OCI-LY1 (cell line): Measurements from ENCODE around the gene RUFY3.

Source experiments
- H2AFZ ChIP-seq: fragments of 200-600 bp; sonication (generic), shearing (Covaris generic); 2 replicates; pipeline ENCODE4 v1.6.0; 2014; ENCODE audit warnings: antibody characterized with exemption, mild to moderate bottlenecking, low read length
- H3F3A ChIP-seq: fragments of 200-600 bp; sonication (generic), shearing (Covaris generic); 2 replicates; pipeline ENCODE4 v1.6.0; 2014; ENCODE audit warnings: mild to moderate bottlenecking, antibody characterized with exemption, low read length, moderate library complexity; ENCODE audit not compliant: insufficient read depth
- H3K27ac ChIP-seq: fragments of 200-600 bp; sonication (generic); 2 replicates; pipeline ENCODE4 v1.5.1; 2014; ENCODE audit warnings: low read length, mixed run types, mild to moderate bottlenecking, low read depth; ENCODE audit not compliant: poor library complexity, severe bottlenecking
- H3K27me3 ChIP-seq: fragments of 200-600 bp; sonication (generic); 2 replicates; pipeline ENCODE4 v1.6.0; 2014; ENCODE audit warnings: antibody characterized with exemption, mild to moderate bottlenecking, low read length, moderate library complexity; ENCODE audit not compliant: insufficient read depth
- H3K36me3 ChIP-seq: fragments of 200-600 bp; sonication (generic); 2 replicates; pipeline ENCODE4 v1.6.1; 2014; ENCODE audit warnings: mild to moderate bottlenecking, antibody characterized with exemption, low read length, moderate library complexity, mixed read lengths; ENCODE audit not compliant: insufficient read depth
- H3K4me1 ChIP-seq: fragments of 200-600 bp; sonication (generic); 2 replicates; pipeline ENCODE4 v1.5.1; 2014; ENCODE audit warnings: mild to moderate bottlenecking, low read length, moderate library complexity; ENCODE audit not compliant: insufficient read depth, severe bottlenecking
- H3K4me2 ChIP-seq: fragments of 200-600 bp; sonication (generic), shearing (Covaris generic); 2 replicates; pipeline ENCODE4 v1.6.1; 2014; ENCODE audit warnings: low read length
- H3K4me3 ChIP-seq: fragments of 200-600 bp; sonication (generic); 2 replicates; pipeline ENCODE4 v1.5.1; 2014; ENCODE audit warnings: low read length, low read depth, mild to moderate bottlenecking, mixed read lengths; ENCODE audit not compliant: poor library complexity, severe bottlenecking
- H3K79me2 ChIP-seq: fragments of 200-600 bp; shearing (Covaris generic); 2 replicates; pipeline ENCODE4 v1.6.1; 2016; ENCODE audit warnings: mixed run types, low read length, mixed read lengths; ENCODE audit not compliant: insufficient read depth
- H3K9ac ChIP-seq: fragments of 200-600 bp; sonication (generic), shearing (Covaris generic); 2 replicates; pipeline ENCODE4 v1.6.1; 2014; ENCODE audit warnings: mild to moderate bottlenecking, low read length, mixed read lengths
- H3K9me2 ChIP-seq: fragments of 200-600 bp; sonication (generic), shearing (Covaris generic); 2 replicates; pipeline ENCODE4 v1.6.1; 2014; ENCODE audit warnings: low read depth, mild to moderate bottlenecking, low read length, mixed read lengths
- H3K9me3 ChIP-seq: fragments of 200-600 bp; shearing (Covaris generic); 2 replicates; pipeline ENCODE4 v1.6.1; 2014; ENCODE audit warnings: low read length, mixed read lengths
- H4K20me1 ChIP-seq: fragments of 200-600 bp; sonication (generic), shearing (Covaris generic); 2 replicates; pipeline ENCODE4 v1.6.0; 2016; ENCODE audit warnings: mild to moderate bottlenecking, low read length; ENCODE audit not compliant: insufficient read depth
- EZH2 ChIP-seq: fragments of 200-600 bp; sonication (generic), shearing (Covaris generic); IDR thresholded peaks from 2 replicates; pipeline ENCODE4 v1.8.0; 2017; ENCODE audit warnings: borderline replicate concordance, mixed run types, mild to moderate bottlenecking, antibody characterized with exemption, low read length, moderate library complexity, mixed read lengths
- TF ChIP-seq, protein P1 (sequence below): fragments of 200-600 bp; sonication (generic), shearing (Covaris generic); IDR thresholded peaks from 2 replicates; pipeline ENCODE4 v1.5.1; 2017; ENCODE audit warnings: mild to moderate bottlenecking, antibody characterized with exemption, low read length, moderate library complexity, mixed read lengths

Gene RUFY3

DNA sequence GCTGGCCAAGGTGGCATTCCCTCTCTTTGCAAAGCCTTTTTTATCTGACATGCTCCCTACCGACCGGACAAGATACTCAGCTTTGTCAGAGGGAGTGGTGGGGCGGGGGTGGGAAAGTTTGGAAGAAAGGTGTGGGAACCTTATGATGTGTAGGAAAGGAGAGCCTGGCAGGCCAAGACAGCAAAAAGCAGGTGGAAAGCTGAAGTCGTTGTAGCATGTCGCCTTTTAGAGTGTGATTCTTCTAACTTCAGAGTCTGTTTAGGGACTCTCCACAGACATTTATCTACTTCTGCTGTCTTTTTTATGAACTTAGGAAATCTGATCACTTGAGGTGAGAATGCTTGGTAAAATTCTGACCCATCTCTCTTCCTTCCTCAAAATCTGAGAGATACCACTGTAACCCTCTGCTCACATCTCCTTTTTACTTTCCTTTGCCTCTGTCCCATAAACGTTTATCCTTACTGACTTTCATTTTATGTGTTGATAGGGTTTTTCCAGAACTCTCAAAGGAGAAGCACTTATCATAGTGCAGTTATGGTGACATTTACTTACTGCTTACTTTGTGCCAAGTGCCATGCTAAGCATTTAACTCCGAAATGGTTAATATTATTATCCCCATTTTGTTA is 8.2 kb upstream of the RUFY3 start:
- H2AFZ ChIP-seq = no peak overlapping the region
- H3F3A ChIP-seq = no peaks in the 10 kb centered on the region
- no peaks in the 10 kb centered on the region for H3K36me3 ChIP-seq
- H3K79me2 ChIP-seq = peaks cover 77% of the 10 kb centered on the region
- peaks cover 85% of the 10 kb centered on the region for H3K4me1 ChIP-seq
- TF ChIP-seq, protein P1, sequence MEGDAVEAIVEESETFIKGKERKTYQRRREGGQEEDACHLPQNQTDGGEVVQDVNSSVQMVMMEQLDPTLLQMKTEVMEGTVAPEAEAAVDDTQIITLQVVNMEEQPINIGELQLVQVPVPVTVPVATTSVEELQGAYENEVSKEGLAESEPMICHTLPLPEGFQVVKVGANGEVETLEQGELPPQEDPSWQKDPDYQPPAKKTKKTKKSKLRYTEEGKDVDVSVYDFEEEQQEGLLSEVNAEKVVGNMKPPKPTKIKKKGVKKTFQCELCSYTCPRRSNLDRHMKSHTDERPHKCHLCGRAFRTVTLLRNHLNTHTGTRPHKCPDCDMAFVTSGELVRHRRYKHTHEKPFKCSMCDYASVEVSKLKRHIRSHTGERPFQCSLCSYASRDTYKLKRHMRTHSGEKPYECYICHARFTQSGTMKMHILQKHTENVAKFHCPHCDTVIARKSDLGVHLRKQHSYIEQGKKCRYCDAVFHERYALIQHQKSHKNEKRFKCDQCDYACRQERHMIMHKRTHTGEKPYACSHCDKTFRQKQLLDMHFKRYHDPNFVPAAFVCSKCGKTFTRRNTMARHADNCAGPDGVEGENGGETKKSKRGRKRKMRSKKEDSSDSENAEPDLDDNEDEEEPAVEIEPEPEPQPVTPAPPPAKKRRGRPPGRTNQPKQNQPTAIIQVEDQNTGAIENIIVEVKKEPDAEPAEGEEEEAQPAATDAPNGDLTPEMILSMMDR = no peak
- no peak for TF ChIP-seq EZH2
- no peaks in the 10 kb centered on the region for H3K9me2 ChIP-seq
- H3K27me3 ChIP-seq = no peaks in the 10 kb centered on the region
- no peaks in the 10 kb centered on the region for H4K20me1 ChIP-seq
- peak overlapping the region; percentile 20; the same call in 1 of the 2 replicates for H3K9ac ChIP-seq
- H3K4me2 ChIP-seq = peak overlapping the region; percentile 64
- H3K9me3 ChIP-seq = no peaks in the 10 kb centered on the region
- peak overlapping the region; percentile 80 for H3K27ac ChIP-seq
- peak overlapping the region; percentile 41 for H3K4me3 ChIP-seq

DNA sequence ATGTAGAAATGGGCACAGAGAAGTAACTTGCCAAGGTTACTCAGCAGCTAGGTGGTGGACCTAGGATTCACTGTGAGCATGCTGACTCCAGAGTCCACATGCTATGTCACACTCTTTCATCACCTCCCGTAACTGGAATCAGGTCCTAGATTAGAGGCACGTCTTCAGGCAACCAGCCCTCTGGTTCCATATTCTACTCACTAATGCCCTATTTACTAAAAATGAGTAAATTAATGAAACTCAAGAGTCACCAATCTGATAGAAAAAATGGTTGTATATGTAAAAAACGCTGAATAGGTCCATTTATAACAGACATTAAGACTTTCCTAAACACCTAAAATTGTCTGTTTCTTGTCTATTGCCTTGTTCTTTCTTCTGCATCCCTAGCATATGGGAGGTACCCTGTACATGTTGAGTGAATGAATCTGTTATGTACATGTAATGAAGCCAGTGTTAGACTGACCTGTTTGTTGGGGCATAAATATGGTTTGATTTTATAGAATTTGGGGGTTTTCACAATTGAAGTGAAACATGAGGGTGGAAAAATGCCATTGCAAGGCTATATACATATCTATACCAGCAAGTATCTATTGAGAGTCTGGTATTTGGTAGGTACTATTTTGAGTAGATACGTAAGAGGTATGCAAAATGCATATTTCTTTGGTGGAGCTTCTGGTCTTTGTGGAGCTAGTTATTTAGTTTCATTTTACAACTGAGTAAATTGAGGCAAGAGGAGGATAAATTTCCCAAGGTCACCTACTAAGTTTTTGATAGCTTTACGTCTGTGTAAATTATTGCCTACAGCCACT is 7.5 kb upstream of the RUFY3 start:
- no peaks in the 10 kb centered on the region for H3K9me3 ChIP-seq
- peak overlapping the region; percentile 20; the same call in 1 of the 2 replicates for H3K9ac ChIP-seq
- H3K4me2 ChIP-seq = peak overlapping the region; percentile 64
- no peak overlapping the region for H2AFZ ChIP-seq
- no peaks in the 10 kb centered on the region for H3K36me3 ChIP-seq
- no peaks in the 10 kb centered on the region for H3F3A ChIP-seq
- no peaks in the 10 kb centered on the region for H3K27me3 ChIP-seq
- TF ChIP-seq, protein P1 = no peak
- no peak for TF ChIP-seq EZH2
- no peaks in the 10 kb centered on the region for H4K20me1 ChIP-seq
- peaks cover 76% of the 10 kb centered on the region for H3K79me2 ChIP-seq
- peak overlapping the region; percentile 41 for H3K4me3 ChIP-seq
- H3K27ac ChIP-seq = peak overlapping the region; percentile 80
- H3K9me2 ChIP-seq = no peaks in the 10 kb centered on the region
- H3K4me1 ChIP-seq = peaks cover 78% of the 10 kb centered on the region

DNA sequence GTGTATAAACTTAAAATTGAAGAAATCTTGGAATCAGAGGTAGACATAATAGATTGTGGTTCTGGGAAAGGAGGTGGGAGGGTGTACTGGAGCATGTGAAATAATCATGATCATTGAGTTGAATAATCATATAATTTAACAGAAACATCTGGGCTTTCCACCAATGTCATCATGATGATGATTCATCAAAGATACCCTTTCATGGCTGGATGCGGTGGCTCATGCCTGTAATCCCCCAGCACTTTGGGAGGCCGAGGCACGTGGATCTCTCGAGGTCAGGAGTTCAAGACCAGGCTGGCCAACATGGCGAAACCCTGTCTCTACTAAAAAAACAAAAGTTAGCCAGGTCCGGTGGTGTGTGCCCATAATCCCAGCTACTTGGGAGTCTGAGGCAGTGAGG is 6.7 kb upstream of the RUFY3 start:
- Histone ChIP-seq H3K4me2 (peak overlapping the region; percentile 64), H3K4me1 (peaks cover 70% of the 10 kb centered on the region), H3K36me3 (no peaks in the 10 kb centered on the region), H3K27me3 (no peaks in the 10 kb centered on the region), H3K9me2 (no peaks in the 10 kb centered on the region), H3K4me3 (peak overlapping the region; percentile 41), H3K9me3 (no peaks in the 10 kb centered on the region), H4K20me1 (no peaks in the 10 kb centered on the region), H3K9ac (peak overlapping the region; percentile 4; the same call in 1 of the 2 replicates), H3K27ac (peak overlapping the region; percentile 80), H3F3A (no peaks in the 10 kb centered on the region), H3K79me2 (peaks cover 73% of the 10 kb centered on the region), H2AFZ (no peak overlapping the region)
- TF ChIP-seq EZH2 = no peak
